ENCODE data around the gene IL1R2. TPM values are rescaled to one million over a fixed set of nuclear protein-coding genes. Genes with fewer than 3 reads are reported as not detected.

Gene IL1R2
- total and polyA plus RNA-seq, 4 donors, result 0.97 to 38.3 (median 6.3) TPM

GRCh38 chr2:101982495-101983029, 9.2 kb upstream of the IL1R2 start:
- WGBS, 2 donors, result 41 to 42% methylated on average over 9 of the region's 9 CpGs
- DNase-seq (no peak), ATAC-seq (ENCODE audit: low FRiP score) (no peak)
- Histone ChIP-seq H3K27ac (ENCODE audit: low read depth in 1 of 2, low read length in 2 of 2) (no peak overlapping the region), H3K4me1 (ENCODE audit: control insufficient read depth in 1 of 2, insufficient read depth in 2 of 2, low read length in 2 of 2) (no peaks in the 10 kb centered on the region), H3K4me3 (ENCODE audit: low read length in 2 of 2) (no peak overlapping the region), H3K27me3 (ENCODE audit: control insufficient read depth in 1 of 2, insufficient read depth in 2 of 2, low read length in 1 of 2) (no peaks in the 10 kb centered on the region), H3K36me3 (ENCODE audit: control insufficient read depth in 1 of 2, insufficient read depth in 2 of 2, low read length in 1 of 2) (no peaks in the 10 kb centered on the region), H3K9me3 (ENCODE audit: control insufficient read depth, low read length) (no peaks in the 10 kb centered on the region)
- intact Hi-C loops (cut with DNase I), result no loop called here

GRCh38 chr2:101983486-101983885, 8.3 kb upstream of the IL1R2 start:
- H3K36me3 ChIP-seq (ENCODE audit: control insufficient read depth in 1 of 2, insufficient read depth in 2 of 2, low read length in 1 of 2), result no peaks in the 10 kb centered on the region
- no peak overlapping the region for H3K4me3 ChIP-seq (ENCODE audit: low read length in 2 of 2)
- H3K4me1 ChIP-seq (ENCODE audit: control insufficient read depth in 1 of 2, insufficient read depth in 2 of 2, low read length in 2 of 2), result no peaks in the 10 kb centered on the region
- H3K27me3 ChIP-seq (ENCODE audit: control insufficient read depth in 1 of 2, insufficient read depth in 2 of 2, low read length in 1 of 2), result no peaks in the 10 kb centered on the region
- WGBS, 2 donors, result 41 to 45% methylated on average over 8 of the region's 8 CpGs
- no peak for ATAC-seq (ENCODE audit: low FRiP score)
- no peak for DNase-seq
- no peak overlapping the region for H3K27ac ChIP-seq (ENCODE audit: low read depth in 1 of 2, low read length in 2 of 2)
- no peaks in the 10 kb centered on the region for H3K9me3 ChIP-seq (ENCODE audit: control insufficient read depth, low read length)
- intact Hi-C loops (cut with DNase I), result no loop called here

GRCh38 chr2:101983928-101984327, 7.8 kb upstream of the IL1R2 start:
- intact Hi-C loops (cut with DNase I), result no loop called here
- Histone ChIP-seq H3K4me3 (ENCODE audit: low read length in 2 of 2) (no peak overlapping the region), H3K9me3 (ENCODE audit: control insufficient read depth, low read length) (no peaks in the 10 kb centered on the region), H3K27ac (ENCODE audit: low read depth in 1 of 2, low read length in 2 of 2) (no peak overlapping the region), H3K4me1 (ENCODE audit: control insufficient read depth in 1 of 2, insufficient read depth in 2 of 2, low read length in 2 of 2) (no peaks in the 10 kb centered on the region), H3K36me3 (ENCODE audit: control insufficient read depth in 1 of 2, insufficient read depth in 2 of 2, low read length in 1 of 2) (no peaks in the 10 kb centered on the region), H3K27me3 (ENCODE audit: control insufficient read depth in 1 of 2, insufficient read depth in 2 of 2, low read length in 1 of 2) (no peaks in the 10 kb centered on the region)
- WGBS, 2 donors, result 60 to 80% methylated on average over 2 of the region's 2 CpGs
- ATAC-seq (ENCODE audit: low FRiP score) (no peak), DNase-seq (no peak)

GRCh38 chr2:101984656-101985055, 7.1 kb upstream of the IL1R2 start:
- no peaks in the 10 kb centered on the region for H3K4me1 ChIP-seq (ENCODE audit: control insufficient read depth in 1 of 2, insufficient read depth in 2 of 2, low read length in 2 of 2)
- intact Hi-C loops (cut with DNase I), result no loop called here
- DNase-seq, result no peak
- WGBS, 2 donors, result 93 to 95% methylated on average over 9 of the region's 9 CpGs
- ATAC-seq (ENCODE audit: low FRiP score), result no peak
- H3K27me3 ChIP-seq (ENCODE audit: control insufficient read depth in 1 of 2, insufficient read depth in 2 of 2, low read length in 1 of 2), result no peaks in the 10 kb centered on the region
- no peak overlapping the region for H3K4me3 ChIP-seq (ENCODE audit: low read length in 2 of 2)
- H3K36me3 ChIP-seq (ENCODE audit: control insufficient read depth in 1 of 2, insufficient read depth in 2 of 2, low read length in 1 of 2), result no peaks in the 10 kb centered on the region
- no peak overlapping the region for H3K27ac ChIP-seq (ENCODE audit: low read depth in 1 of 2, low read length in 2 of 2)
- H3K9me3 ChIP-seq (ENCODE audit: control insufficient read depth, low read length), result no peaks in the 10 kb centered on the region

- H3K4me1 ChIP-seq (ENCODE audit: control insufficient read depth in 1 of 2, insufficient read depth in 2 of 2, low read length in 2 of 2), result no peaks in the 10 kb centered on the region
- 93 to 94% methylated on average over 7 of the region's 7 CpGs for WGBS, 2 donors
- intact Hi-C loops (cut with DNase I), result no loop called here
These were observed 6.5 kb upstream of the IL1R2 start for GRCh38 chr2:101985101-101985792.

GRCh38 chr2:101985793-101986164, 6.0 kb upstream of the IL1R2 start:
- no peak overlapping the region for H3K4me3 ChIP-seq (ENCODE audit: low read length in 2 of 2)
- no peak overlapping the region for H3K27ac ChIP-seq (ENCODE audit: low read depth in 1 of 2, low read length in 2 of 2)
- no peaks in the 10 kb centered on the region for H3K27me3 ChIP-seq (ENCODE audit: control insufficient read depth in 1 of 2, insufficient read depth in 2 of 2, low read length in 1 of 2)
- H3K9me3 ChIP-seq (ENCODE audit: control insufficient read depth, low read length), result no peaks in the 10 kb centered on the region
- DNase-seq (no peak), ATAC-seq (ENCODE audit: low FRiP score) (no peak)
- intact Hi-C loops (cut with DNase I), result no loop called here
- no peaks in the 10 kb centered on the region for H3K4me1 ChIP-seq (ENCODE audit: control insufficient read depth in 1 of 2, insufficient read depth in 2 of 2, low read length in 2 of 2)
- WGBS, 2 donors, result 93% methylated on average over 7 of the region's 7 CpGs
- no peaks in the 10 kb centered on the region for H3K36me3 ChIP-seq (ENCODE audit: control insufficient read depth in 1 of 2, insufficient read depth in 2 of 2, low read length in 1 of 2)

More at GRCh38 chr2:101985101-101985792, 6.5 kb upstream of the IL1R2 start:
- no peak for ATAC-seq (ENCODE audit: low FRiP score)
- no peaks in the 10 kb centered on the region for H3K9me3 ChIP-seq (ENCODE audit: control insufficient read depth, low read length)
- no peak overlapping the region for H3K4me3 ChIP-seq (ENCODE audit: low read length in 2 of 2)
- no peak for DNase-seq
- no peak overlapping the region for H3K27ac ChIP-seq (ENCODE audit: low read depth in 1 of 2, low read length in 2 of 2)
- H3K27me3 ChIP-seq (ENCODE audit: control insufficient read depth in 1 of 2, insufficient read depth in 2 of 2, low read length in 1 of 2), result no peaks in the 10 kb centered on the region
- H3K36me3 ChIP-seq (ENCODE audit: control insufficient read depth in 1 of 2, insufficient read depth in 2 of 2, low read length in 1 of 2), result no peaks in the 10 kb centered on the region

- H3K9me3 ChIP-seq (ENCODE audit: control insufficient read depth, low read length), result no peaks in the 10 kb centered on the region
- intact Hi-C loops (cut with DNase I), result no loop called here
- DNase-seq (no peak), ATAC-seq (ENCODE audit: low FRiP score) (no peak)
- H3K27me3 ChIP-seq (ENCODE audit: control insufficient read depth in 1 of 2, insufficient read depth in 2 of 2, low read length in 1 of 2), result no peaks in the 10 kb centered on the region
- no peaks in the 10 kb centered on the region for H3K36me3 ChIP-seq (ENCODE audit: control insufficient read depth in 1 of 2, insufficient read depth in 2 of 2, low read length in 1 of 2)
- H3K4me1 ChIP-seq (ENCODE audit: control insufficient read depth in 1 of 2, insufficient read depth in 2 of 2, low read length in 2 of 2), result no peaks in the 10 kb centered on the region
- H3K27ac ChIP-seq (ENCODE audit: low read depth in 1 of 2, low read length in 2 of 2), result no peak overlapping the region
- 96% methylated on average over 4 of the region's 4 CpGs for WGBS, 2 donors
- H3K4me3 ChIP-seq (ENCODE audit: low read length in 2 of 2), result no peak overlapping the region
These were observed 5.4 kb upstream of the IL1R2 start for GRCh38 chr2:101986376-101986775.

GRCh38 chr2:101986804-101987740, 4.7 kb upstream of the IL1R2 start:
- no peak overlapping the region for H3K4me3 ChIP-seq (ENCODE audit: low read length in 2 of 2)
- DNase-seq (no peak), ATAC-seq (ENCODE audit: low FRiP score) (no peak)
- 79 to 81% methylated on average over 9 of the region's 9 CpGs for WGBS, 2 donors
- no peaks in the 10 kb centered on the region for H3K9me3 ChIP-seq (ENCODE audit: control insufficient read depth, low read length)
- H3K27ac ChIP-seq (ENCODE audit: low read depth in 1 of 2, low read length in 2 of 2), result no peak overlapping the region
- no peaks in the 10 kb centered on the region for H3K4me1 ChIP-seq (ENCODE audit: control insufficient read depth in 1 of 2, insufficient read depth in 2 of 2, low read length in 2 of 2)
- intact Hi-C loops (cut with DNase I), result no loop called here
- no peaks in the 10 kb centered on the region for H3K27me3 ChIP-seq (ENCODE audit: control insufficient read depth in 1 of 2, insufficient read depth in 2 of 2, low read length in 1 of 2)
- no peaks in the 10 kb centered on the region for H3K36me3 ChIP-seq (ENCODE audit: control insufficient read depth in 1 of 2, insufficient read depth in 2 of 2, low read length in 1 of 2)
